Naive thymus-derived CD4-positive, alpha-beta T cell (primary cell): Measurements from ENCODE around the gene MAPK14. TPM values are rescaled to one million over a fixed set of nuclear protein-coding genes. Genes with fewer than 3 reads are reported as not detected.
A peak's percentile ranks its signal among the peaks of the same experiment; 100 is the strongest.
"Not testable (repeated sequence)": the region's sequence is repeated elsewhere in the genome, so short reads cannot be mapped to it uniquely, and the experiment has no call there.

ENCODE experiments used
- ATAC-seq: fragments of 150-1000 bp; cut with Tn5 transposase; 2 replicates; pipeline ENCODE4 v1.10.0; 2021; ENCODE audit warnings: mild to moderate bottlenecking, moderate library complexity
- CTCF ChIA-PET: fragments of 350-600 bp; sonication (Branson Sonifier 250); formaldehyde crosslinking; loops from one replicate; lab custom pipeline; 2021; ENCODE audit warnings: antibody characterized with exemption; lab: Charles Lee
- POLR2A ChIA-PET: fragments of 350-600 bp; sonication (Branson Sonifier 250); formaldehyde crosslinking; loops from one replicate; lab custom pipeline; 2021; ENCODE audit warnings: antibody characterized with exemption, inconsistent platforms; lab: Charles Lee
- DNase-seq, 9 donors: peaks; one replicate each; pipeline versions ENCODE4 v3.0.0 to v3.0.0-alpha.2; 2020 to 2022; ENCODE audit warnings: mixed read lengths in 1 of 9
- H3K27ac ChIP-seq: one replicate; pipeline ENCODE4 v1.7.0; 2013; ENCODE audit warnings: mild to moderate bottlenecking, low read depth, low read length, moderate library complexity
- H3K27me3 ChIP-seq, 2 donors: one replicate each; pipeline ENCODE4 v1.7.0; 2013; ENCODE audit warnings: low read length in 2 of 2, mild to moderate bottlenecking in 2 of 2, moderate library complexity in 2 of 2; ENCODE audit not compliant: control insufficient read depth in 2 of 2, insufficient read depth in 2 of 2
- H3K36me3 ChIP-seq, 3 experiments: 1 replicate in 2 of 3; 2 replicates in 1 of 3; pipeline ENCODE4 v1.7.0; 2013; ENCODE audit warnings: low read length in 3 of 3, mild to moderate bottlenecking in 3 of 3, moderate library complexity in 1 of 3; ENCODE audit not compliant: insufficient read depth in 3 of 3, control insufficient read depth in 2 of 3
- H3K4me1 ChIP-seq, 2 donors: one replicate each; pipeline ENCODE4 v1.7.0; 2013; ENCODE audit warnings: low read length in 2 of 2, mild to moderate bottlenecking in 2 of 2, moderate library complexity in 1 of 2; ENCODE audit not compliant: control insufficient read depth in 2 of 2, insufficient read depth in 2 of 2
- H3K4me3 ChIP-seq: 2 replicates; pipeline ENCODE4 v1.7.0; 2013; ENCODE audit warnings: mild to moderate bottlenecking, low read length
- H3K9me3 ChIP-seq, 3 experiments: 1 replicate in 2 of 3; 2 replicates in 1 of 3; pipeline ENCODE4 v1.7.0; 2013; ENCODE audit warnings: low read length in 3 of 3; ENCODE audit not compliant: control insufficient read depth in 2 of 3
- H3K27ac Mint-ChIP-seq, 9 donors: one replicate each; pipeline ENCODE4 v1.8.0; 2020 to 2022; ENCODE audit warnings: mixed read lengths in 9 of 9, mild to moderate bottlenecking in 8 of 9, moderate library complexity in 5 of 9, inconsistent platforms in 2 of 9
- H3K27me3 Mint-ChIP-seq, 5 donors: one replicate each; pipeline ENCODE4 v1.8.0; 2021 to 2022; ENCODE audit warnings: mixed read lengths in 5 of 5, mild to moderate bottlenecking in 1 of 5
- H3K36me3 Mint-ChIP-seq, 5 donors: one replicate each; pipeline ENCODE4 v1.8.0; 2020 to 2022; ENCODE audit warnings: mixed read lengths in 5 of 5, mild to moderate bottlenecking in 3 of 5, inconsistent platforms in 1 of 5
- H3K4me1 Mint-ChIP-seq, 7 donors: one replicate each; pipeline ENCODE4 v1.8.0; 2020 to 2022; ENCODE audit warnings: mixed read lengths in 7 of 7, mild to moderate bottlenecking in 3 of 7, inconsistent platforms in 1 of 7
- H3K4me3 Mint-ChIP-seq, 10 donors: one replicate each; pipeline ENCODE4 v1.8.0; 2020 to 2022; ENCODE audit warnings: mild to moderate bottlenecking in 10 of 10, mixed read lengths in 10 of 10, moderate library complexity in 6 of 10, inconsistent platforms in 2 of 10
- H3K9me3 Mint-ChIP-seq, 11 donors: one replicate each; pipeline ENCODE4 v1.8.0; 2020 to 2022; ENCODE audit warnings: mixed read lengths in 11 of 11, mild to moderate bottlenecking in 4 of 11, inconsistent platforms in 1 of 11, moderate library complexity in 1 of 11
- intact Hi-C, 2 donors: fragments of 100-400 bp; cut with micrococcal nuclease; formaldehyde crosslinking; loops; one replicate each; pipeline ENCODE4 v1.15.1; 2023
- polyA plus RNA-seq, 2 donors: library from polyadenylated mRNA; unstranded; fragments of 300-500 nt; fragmentation: Illumina TruSeq; gene quantifications; one replicate each; pipeline ENCODE4 v1.2.3, GENCODE V29; 2021
- total RNA-seq, 6 experiments: library from RNA in 5 of 6; stranded (reverse) in 5 of 6; gene quantifications; 1 replicate in 5 of 6; 2 replicates in 1 of 6; pipeline ENCODE4 v1.2.3 and lab custom pipeline; 2021 to 2026

MAPK14 gene
- total and polyA plus RNA-seq, 7 experiments from 2014 or later: 43.2 to 81.0 (median 60.5) TPM

DNA sequence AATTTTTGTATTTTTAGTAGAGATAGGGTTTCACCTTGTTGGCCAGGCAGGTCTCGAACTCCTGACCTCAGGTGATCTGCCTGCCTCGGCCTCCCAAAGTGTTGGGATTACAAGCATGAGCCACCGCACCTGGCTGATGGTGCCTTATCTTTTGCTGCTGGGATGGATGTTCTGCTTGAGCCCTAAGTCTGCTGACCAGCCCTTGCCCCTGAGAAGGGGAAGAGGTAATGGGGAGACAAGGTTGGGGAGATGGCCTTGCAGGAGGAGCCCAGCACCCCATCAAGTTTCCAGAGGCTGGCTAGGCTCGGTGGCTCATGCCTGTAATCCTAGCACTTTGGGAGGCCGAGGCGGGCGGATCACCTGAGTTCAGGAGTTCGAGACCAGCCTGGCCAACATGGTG lies 96.7 kb downstream of the MAPK14 start:
- not testable (repeated sequence) for H3K4me3 ChIP-seq

DNA sequence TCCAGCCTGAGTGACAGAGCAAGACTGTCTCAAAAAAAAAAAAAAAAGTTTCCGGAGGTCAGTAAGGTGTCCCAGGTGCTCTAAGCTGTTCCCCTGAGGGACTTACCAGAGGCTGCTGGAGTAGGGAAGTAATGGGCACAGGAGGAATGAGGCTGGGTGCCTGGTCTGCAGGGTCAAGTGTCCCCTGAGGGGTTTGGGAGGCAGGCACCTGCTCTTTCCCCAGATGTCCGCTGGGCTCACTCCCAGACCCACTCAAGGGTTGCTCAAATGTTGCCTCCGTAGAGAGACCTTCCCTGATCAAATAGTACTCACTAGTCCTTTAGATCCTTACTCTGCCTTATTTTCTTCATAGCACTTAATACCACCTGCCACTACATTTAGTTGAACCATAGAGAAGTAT lies 97.3 kb downstream of the MAPK14 start:
- Mint-ChIP-seq H3K4me1 (peaks cover 53 to 90% (median 78%) of the 10 kb centered on the region in 7 donors), H3K9me3 (peaks cover 0 to 2% (median 0%) of the 10 kb centered on the region in 11 donors), H3K27me3 (no peaks in the 10 kb centered on the region), H3K36me3 (peaks cover 0 to 2% (median 0%) of the 10 kb centered on the region in 5 donors), H3K27ac (peak overlapping the region in 7 of 9 donors; percentile 25 to 96 (median 83)), H3K4me3 (peak overlapping the region in 5 of 10 donors; percentile 26 to 53 (median 39))
- Histone ChIP-seq H3K4me3 (no peak overlapping the region), H3K4me1 (peaks cover 54 to 63% of the 10 kb centered on the region in 2 donors), H3K27me3 (no peaks in the 10 kb centered on the region), H3K36me3 (no peaks in the 10 kb centered on the region), H3K27ac (no peak overlapping the region), H3K9me3 (no peaks in the 10 kb centered on the region)
- intact Hi-C loops: loop anchor here (1.0 to 10.0 kb wide), 6 partner anchors 177 to 1733 kb away; partner anchors contain the start of genes NUDT3 (in 1 of the 2), SRPK1 (in 1 of the 2) and SRSF3 (in 1 of the 2)
- ATAC-seq (no peak), DNase-seq (no peak)
- ChIA-PET POLR2A (interaction anchor here (1.5 kb wide), 2 partner anchors 70 to 97 kb away, joined by 5 to 6 read pairs; partner anchors contain the start of gene MAPK14), CTCF (no interaction called here)

More for the DNA sequence above, 96.7 kb downstream of the MAPK14 start:
- not testable (repeated sequence) for H3K9me3 ChIP-seq, H3K27me3 Mint-ChIP-seq, H3K27me3 ChIP-seq, DNase-seq, H3K27ac ChIP-seq, H3K36me3 Mint-ChIP-seq, H3K36me3 ChIP-seq, ATAC-seq, H3K9me3 Mint-ChIP-seq
- Mint-ChIP-seq H3K4me3 (peak overlapping the region in 8 of 10 donors; percentile 34 to 99 (median 64)), H3K27ac (peak overlapping the region; percentile 56 to 100 (median 95)), H3K4me1 (peaks cover 54 to 90% (median 80%) of the 10 kb centered on the region in 7 donors)
- CTCF ChIA-PET: interaction anchor here (0.7 to 1.5 kb wide), 9 partner anchors 8 to 178 kb away, joined by 3 to 5 read pairs (median 4); no protein-coding TSS in a partner anchor
- intact Hi-C loops: loop anchor here (1.0 to 10.0 kb wide), 6 partner anchors 178 to 1732 kb away; partner anchors contain the start of genes NUDT3 (in 1 of the 2), SRPK1 (in 1 of the 2) and SRSF3 (in 1 of the 2)
- POLR2A ChIA-PET: interaction anchor here (1.4 to 1.5 kb wide), 3 partner anchors 15 to 97 kb away, joined by 3 to 6 read pairs (median 5); partner anchors contain the start of gene MAPK14
- H3K4me1 ChIP-seq: peaks cover 56 to 66% of the 10 kb centered on the region in 2 donors

DNA sequence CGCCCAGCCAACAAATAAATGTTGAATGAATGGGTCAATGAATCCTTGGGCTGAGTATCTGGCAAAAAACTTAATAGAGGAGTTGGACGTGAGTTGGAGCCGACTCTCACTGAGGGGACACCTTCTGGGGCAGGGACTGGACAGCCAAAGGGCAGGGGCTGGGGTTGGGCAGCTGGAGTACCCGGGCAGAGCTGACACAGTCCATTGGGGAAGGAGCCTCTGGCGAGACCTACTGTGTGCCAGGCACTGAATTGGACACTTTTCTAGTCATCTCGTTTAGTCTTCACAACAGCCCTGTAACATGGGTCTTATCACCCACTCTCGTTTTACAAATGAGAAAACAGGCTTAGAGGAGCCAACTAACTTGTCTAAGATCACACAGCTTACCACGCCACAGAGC lies 98.0 kb downstream of the MAPK14 start:
- ATAC-seq (no peak), DNase-seq (no peak)
- POLR2A ChIA-PET: no interaction called here
- no peaks in the 10 kb centered on the region for H3K27me3 ChIP-seq
- no peak overlapping the region for H3K27ac ChIP-seq
- peak overlapping the region in 7 of 9 donors; percentile 36 to 96 (median 60) for H3K27ac Mint-ChIP-seq
- no peaks in the 10 kb centered on the region for H3K36me3 ChIP-seq
- no peaks in the 10 kb centered on the region for H3K27me3 Mint-ChIP-seq
- CTCF ChIA-PET: no interaction called here
- H3K4me3 ChIP-seq: no peak overlapping the region
- no peaks in the 10 kb centered on the region for H3K36me3 Mint-ChIP-seq
- H3K4me3 Mint-ChIP-seq: peak overlapping the region in 3 of 10 donors; percentile 1 to 26 (median 8)
- peaks cover 47 to 58% of the 10 kb centered on the region in 2 donors for H3K4me1 ChIP-seq
- intact Hi-C loops: loop anchor here in 1 of 2 donors (10.0 kb wide), 2 partner anchors 201 to 469 kb away; partner anchors contain the start of genes SRPK1 and SRSF3
- H3K9me3 ChIP-seq: no peaks in the 10 kb centered on the region
- peaks cover 0 to 2% (median 0%) of the 10 kb centered on the region in 11 donors for H3K9me3 Mint-ChIP-seq
- H3K4me1 Mint-ChIP-seq: peaks cover 47 to 85% (median 73%) of the 10 kb centered on the region in 7 donors

DNA sequence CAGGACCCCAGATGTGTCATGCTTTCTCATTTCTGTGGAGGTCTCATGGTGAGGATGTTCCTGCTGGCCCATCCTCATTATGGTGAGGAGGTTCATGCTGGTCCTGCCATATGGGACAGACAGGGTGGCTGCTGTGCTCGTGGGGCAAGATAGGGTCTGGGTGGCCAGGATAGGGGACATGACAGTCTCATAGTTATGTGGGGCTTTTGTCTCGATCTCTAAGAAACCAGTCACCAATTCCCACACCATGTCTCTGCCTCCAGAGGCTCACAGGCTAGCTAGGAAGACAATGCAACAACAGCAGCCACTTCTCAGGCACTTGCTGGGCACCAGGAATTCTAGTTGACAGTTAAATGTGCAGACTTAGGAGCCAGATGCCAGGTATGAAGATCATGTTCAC lies 98.5 kb downstream of the MAPK14 start:
- intact Hi-C loops: loop anchor here in 1 of 2 donors (10.0 kb wide), 2 partner anchors 201 to 469 kb away; partner anchors contain the start of genes SRPK1 and SRSF3
- Mint-ChIP-seq H3K27me3 (no peaks in the 10 kb centered on the region), H3K4me1 (peaks cover 42 to 79% (median 72%) of the 10 kb centered on the region in 7 donors), H3K4me3 (peak overlapping the region in 6 of 10 donors; percentile 1 to 69 (median 34)), H3K9me3 (peaks cover 0 to 2% (median 0%) of the 10 kb centered on the region in 11 donors), H3K36me3 (no peaks in the 10 kb centered on the region), H3K27ac (peak overlapping the region in 7 of 9 donors; percentile 25 to 96 (median 58))
- ChIA-PET CTCF (interaction anchor here (1.1 kb wide), 1 partner anchor 100 kb away, joined by 3 read pairs; no protein-coding TSS in a partner anchor), POLR2A (interaction anchor here (1.4 to 1.5 kb wide), 3 partner anchors 10 to 98 kb away, joined by 3 to 6 read pairs (median 4); partner anchors contain the start of gene MAPK14)
- ATAC-seq (no peak), DNase-seq (no peak)
- no peak overlapping the region for H3K4me3 ChIP-seq
- no peak overlapping the region for H3K27ac ChIP-seq
- H3K4me1 ChIP-seq: peaks cover 44 to 53% of the 10 kb centered on the region in 2 donors
- H3K27me3 ChIP-seq: no peaks in the 10 kb centered on the region
- H3K36me3 ChIP-seq: no peaks in the 10 kb centered on the region
- no peaks in the 10 kb centered on the region for H3K9me3 ChIP-seq

DNA sequence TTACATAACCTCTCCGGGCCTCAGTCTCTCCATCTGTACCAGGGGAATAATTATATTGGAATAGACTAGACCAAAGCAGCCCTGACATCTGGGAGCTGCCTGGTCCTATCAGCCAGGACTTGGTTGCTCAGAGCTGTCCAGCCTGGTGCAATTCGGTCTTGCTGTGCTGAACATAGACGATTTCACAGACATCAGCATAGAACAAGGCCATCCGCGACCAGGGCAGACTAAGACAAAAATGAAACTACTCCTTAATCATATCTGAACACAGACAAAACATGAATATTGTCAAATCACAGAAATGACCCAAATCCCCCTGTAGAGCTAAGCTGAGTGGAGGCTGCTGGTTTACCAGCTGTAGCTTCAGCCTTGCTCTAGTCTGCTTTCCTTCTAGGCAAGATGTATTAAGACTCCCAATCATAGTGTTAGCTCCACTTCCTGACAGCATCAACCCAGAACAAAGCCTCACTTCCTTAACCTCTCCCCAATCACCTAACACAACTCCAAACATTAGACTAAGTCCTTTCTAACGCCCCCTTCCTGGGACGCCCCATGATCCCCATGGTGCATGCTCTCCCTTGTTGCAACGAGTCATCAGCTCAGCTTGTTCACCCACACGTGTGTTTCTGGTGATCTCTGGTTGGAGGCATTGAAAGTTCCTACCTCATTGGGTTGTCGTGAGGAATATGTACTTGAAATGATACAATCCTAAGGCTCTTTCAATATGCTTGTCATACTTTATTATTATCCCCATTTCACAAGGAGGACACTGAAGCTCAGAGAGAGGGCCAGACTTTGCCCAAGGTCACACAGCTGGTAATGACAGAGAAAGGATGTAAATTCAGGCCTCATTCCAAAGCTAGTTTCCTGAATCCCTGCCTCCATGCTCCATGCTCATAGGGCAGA lies 99.2 kb downstream of the MAPK14 start:
- no peak overlapping the region for H3K27ac ChIP-seq
- Mint-ChIP-seq H3K4me3 (peak overlapping the region in 8 of 10 donors; percentile 0 to 69 (median 40)), H3K9me3 (peaks cover 0 to 2% (median 0%) of the 10 kb centered on the region in 11 donors), H3K4me1 (peaks cover 39 to 77% (median 70%) of the 10 kb centered on the region in 7 donors), H3K27ac (peak overlapping the region; percentile 0 to 96 (median 52)), H3K27me3 (no peaks in the 10 kb centered on the region), H3K36me3 (no peaks in the 10 kb centered on the region)
- no peaks in the 10 kb centered on the region for H3K27me3 ChIP-seq
- no peaks in the 10 kb centered on the region for H3K36me3 ChIP-seq
- H3K4me1 ChIP-seq: peaks cover 44 to 51% of the 10 kb centered on the region in 2 donors
- CTCF ChIA-PET: interaction anchor here (1.0 to 1.1 kb wide), 2 partner anchors 13 to 101 kb away, joined by 3 read pairs; no protein-coding TSS in a partner anchor
- no peak for DNase-seq
- no peaks in the 10 kb centered on the region for H3K9me3 ChIP-seq
- H3K4me3 ChIP-seq: no peak overlapping the region
- POLR2A ChIA-PET: interaction anchor here (0.7 to 1.5 kb wide), 5 partner anchors 11 to 99 kb away, joined by 3 to 6 read pairs (median 4); partner anchors contain the start of genes BRPF3 and MAPK14
- intact Hi-C loops: loop anchor here in 1 of 2 donors (10.0 kb wide), 2 partner anchors 202 to 468 kb away; partner anchors contain the start of genes SRPK1 and SRSF3
- no peak for ATAC-seq
